GM12872 (cell line): ENCODE results near the gene TTC3.

Source experiments
- CTCF ChIP-seq: IDR thresholded peaks from 3 replicates; pipeline ENCODE4 v1.5.1; 2011; ENCODE audit warnings: low read depth, mild to moderate bottlenecking, low read length, moderate library complexity; ENCODE audit not compliant: insufficient read depth

The TTC3 gene

GRCh38 chr21:37039411-37040075 lies 33.5 kb upstream of the TTC3 start:
- no peak for TF ChIP-seq CTCF

GRCh38 chr21:37040212-37040611 lies 32.8 kb upstream of the TTC3 start:
- TF ChIP-seq CTCF, result no peak

GRCh38 chr21:37041706-37042271 lies 31.3 kb upstream of the TTC3 start:
- TF ChIP-seq CTCF, result no peak

- TF ChIP-seq CTCF, result no peak
Measured at GRCh38 chr21:37043818-37044217, 29.2 kb upstream of the TTC3 start.

- TF ChIP-seq CTCF, result no peak
Measured at GRCh38 chr21:37044643-37045042, 28.4 kb upstream of the TTC3 start.

GRCh38 chr21:37045149-37045548 lies 27.9 kb upstream of the TTC3 start:
- TF ChIP-seq CTCF, result no peak

GRCh38 chr21:37045556-37045955 lies 27.5 kb upstream of the TTC3 start:
- TF ChIP-seq CTCF, result no peak
